Stimulated activated CD4-positive, alpha-beta T cell treated with anti-CD3 and anti-CD28 coated beads, Interleukin-4, amount 100 ng/mL, for 4 hours (primary cell): ENCODE measurements around the gene FKBP5.
"Not testable (repeated sequence)": the region's sequence is repeated elsewhere in the genome, so short reads cannot be mapped to it uniquely, and the experiment has no call there.

ENCODE experiments used
- DNase-seq, 2 experiments: peaks; one replicate each; pipeline ENCODE4 v3.0.0-alpha.2; 2020

Gene FKBP5

DNA sequence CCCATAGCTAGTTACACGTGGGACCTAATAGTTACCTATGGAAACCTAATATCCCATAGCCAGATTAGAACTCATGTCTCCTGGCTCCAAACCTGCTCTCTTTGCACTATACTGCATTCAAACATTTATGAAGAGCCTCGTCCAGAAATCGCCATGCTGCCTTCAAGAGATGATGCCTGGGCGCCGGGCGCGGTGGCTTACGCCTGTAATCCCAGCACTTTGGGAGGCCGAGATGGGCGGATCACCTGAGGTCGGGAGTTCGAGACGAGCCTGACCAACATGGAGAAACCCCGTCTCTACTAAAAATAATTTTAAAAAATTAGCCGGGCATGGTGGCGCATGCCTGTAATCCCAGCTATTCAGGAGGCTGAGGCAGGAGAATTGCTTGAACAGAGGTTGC lies 1.3 kb upstream of the FKBP5 start:
- DNase-seq: not testable (repeated sequence)

DNA sequence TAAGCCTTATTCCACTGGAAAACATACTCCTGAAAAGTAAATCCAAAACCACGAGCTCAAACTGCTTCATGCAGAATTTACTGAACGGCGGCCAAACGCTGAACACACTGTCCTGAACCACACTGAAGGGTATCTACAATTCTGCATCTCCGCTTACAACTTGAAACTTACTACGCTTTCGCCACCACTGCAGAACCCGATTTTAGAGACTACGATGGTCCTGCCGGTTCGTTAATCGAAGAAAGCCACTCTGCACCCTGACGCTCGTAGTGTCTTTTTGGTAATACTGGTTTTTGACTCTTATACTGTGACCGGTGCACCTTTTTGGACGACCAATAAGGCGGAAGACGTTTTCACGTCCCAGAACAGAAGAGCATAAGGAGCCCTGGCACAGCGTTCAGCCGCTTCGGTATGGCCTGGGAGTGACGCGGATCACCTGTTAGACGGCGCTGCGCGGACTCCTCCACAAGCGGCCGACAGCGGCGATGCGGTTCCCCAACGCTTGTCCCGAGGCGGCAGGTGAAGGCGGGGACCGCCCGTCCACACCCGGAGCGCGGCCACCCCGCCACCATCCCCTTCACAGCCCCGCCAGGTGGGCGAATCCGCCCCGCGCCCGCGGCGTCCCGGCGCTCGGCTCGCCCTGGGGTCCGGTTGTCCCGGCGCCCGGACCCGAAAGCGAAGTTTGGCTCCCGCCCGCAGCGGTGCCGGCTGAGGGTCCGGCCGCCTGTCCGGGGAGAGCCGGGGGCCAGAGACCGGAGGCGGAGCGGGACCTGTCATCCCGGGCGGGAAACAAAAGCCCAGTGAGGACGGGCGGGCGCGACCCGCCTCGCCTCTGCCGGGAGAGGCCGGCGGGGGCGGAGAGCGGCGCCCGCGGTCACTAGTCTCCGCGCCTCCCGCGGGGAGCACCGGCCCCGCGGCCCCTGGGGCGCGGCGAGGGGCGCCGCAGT lies 784 bp downstream of the FKBP5 start:
- peak; percentile 42 to 44 for DNase-seq

DNA sequence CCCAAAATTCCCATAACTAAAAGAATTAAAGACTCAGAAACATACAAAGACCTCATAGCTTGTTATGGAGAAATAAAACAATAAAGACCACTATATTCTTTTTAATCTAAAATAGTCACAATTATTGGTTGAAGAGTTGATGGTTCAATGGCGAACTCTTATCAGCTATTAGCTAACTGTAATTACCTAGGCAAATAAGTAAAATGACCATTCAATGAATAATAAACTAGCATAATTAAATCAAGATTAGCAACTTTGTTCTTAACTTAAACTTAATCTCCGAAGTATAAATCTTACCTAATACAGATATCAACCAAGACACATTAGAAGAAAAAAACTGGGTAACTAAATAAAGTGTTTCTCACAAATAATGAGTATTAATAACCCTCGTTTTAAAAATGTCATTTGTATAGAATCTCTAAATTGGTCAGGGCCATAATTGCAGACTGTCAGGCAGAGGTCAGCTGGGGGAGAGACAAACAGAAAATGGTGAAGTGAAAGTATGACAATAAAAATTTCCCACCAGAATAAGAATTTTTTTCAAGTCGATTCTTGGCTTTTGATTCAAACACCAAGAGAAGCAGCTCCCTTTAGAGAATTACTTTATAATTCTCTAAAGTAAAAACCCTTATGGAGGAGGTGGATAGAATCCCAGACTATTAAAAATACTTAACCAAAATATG lies 1.7 kb downstream of the FKBP5 start:
- DNase-seq: no peak

DNA sequence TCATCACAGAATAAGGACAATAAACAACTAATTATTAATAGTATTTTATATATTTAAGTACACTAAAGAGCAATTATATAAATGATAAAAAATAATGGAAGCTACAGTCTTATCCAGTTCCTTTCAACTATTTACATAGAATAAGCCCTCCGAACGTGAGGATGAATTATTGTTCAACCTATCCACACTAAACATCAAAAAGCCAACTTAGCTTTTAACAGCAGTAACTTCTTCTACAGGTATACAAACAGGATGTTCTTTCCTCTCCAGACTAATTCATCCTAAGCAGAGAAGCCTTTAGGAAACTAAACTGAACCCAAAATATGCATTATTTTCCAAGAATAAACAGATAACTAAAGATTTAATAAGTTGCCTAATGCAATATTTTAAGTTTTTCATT lies 2.3 kb downstream of the FKBP5 start:
- no peak for DNase-seq

DNA sequence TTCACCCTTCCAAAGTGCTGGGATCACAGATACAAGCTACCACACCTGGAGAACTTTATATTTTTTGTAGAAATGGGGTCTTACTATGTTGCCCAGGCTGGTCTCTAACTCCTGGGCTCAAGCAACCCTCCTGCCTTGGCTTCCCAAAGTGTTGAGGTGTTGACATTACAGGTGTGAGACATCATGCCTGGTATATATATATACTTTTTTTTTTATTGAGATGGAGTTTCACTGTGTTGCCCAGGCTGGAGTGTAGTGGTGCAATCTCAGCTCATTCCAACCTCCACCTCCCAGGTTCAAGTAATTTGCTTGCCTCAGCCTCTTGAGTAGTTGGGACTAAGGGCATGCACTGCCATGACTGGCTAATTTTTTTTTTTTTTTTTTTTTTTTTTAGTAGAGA lies 5.4 kb downstream of the FKBP5 start:
- DNase-seq: no peak

DNA sequence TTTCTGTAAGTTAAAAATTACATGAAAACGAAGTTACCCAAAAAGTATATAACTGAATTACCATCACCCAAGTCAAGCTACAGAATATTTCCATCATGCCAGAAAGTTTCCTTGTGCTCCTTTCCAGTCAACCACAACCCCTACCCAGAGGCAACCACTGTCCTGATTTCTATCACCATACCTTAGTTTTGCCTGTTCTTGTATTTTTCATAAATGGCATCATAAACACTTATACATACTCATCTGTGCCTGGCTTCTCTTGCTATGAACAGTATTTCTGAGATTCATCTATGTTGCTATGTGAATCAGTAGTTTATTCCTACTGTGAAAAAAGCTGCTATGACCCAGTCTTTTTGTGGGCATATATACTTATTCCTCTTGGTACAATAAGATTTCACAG lies 7.4 kb downstream of the FKBP5 start:
- DNase-seq: no peak

DNA sequence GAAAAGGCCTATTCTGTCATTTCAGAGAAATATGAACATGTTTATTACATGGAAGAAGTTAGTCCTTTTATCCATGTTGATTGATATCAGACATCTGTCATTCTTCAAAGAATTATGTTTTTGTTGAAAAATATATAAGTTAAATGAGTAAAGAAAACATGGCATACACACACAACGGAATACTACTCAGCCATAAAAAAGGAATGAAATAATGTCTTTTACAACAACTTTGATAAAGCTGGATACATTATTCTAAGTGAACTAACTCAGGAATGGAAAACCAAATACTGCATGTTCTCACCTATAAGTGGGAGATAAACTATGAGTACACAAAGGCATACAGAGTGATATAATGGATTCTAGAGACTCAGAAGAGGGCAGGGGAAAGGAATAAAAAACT lies 9.3 kb downstream of the FKBP5 start:
- DNase-seq: no peak

DNA sequence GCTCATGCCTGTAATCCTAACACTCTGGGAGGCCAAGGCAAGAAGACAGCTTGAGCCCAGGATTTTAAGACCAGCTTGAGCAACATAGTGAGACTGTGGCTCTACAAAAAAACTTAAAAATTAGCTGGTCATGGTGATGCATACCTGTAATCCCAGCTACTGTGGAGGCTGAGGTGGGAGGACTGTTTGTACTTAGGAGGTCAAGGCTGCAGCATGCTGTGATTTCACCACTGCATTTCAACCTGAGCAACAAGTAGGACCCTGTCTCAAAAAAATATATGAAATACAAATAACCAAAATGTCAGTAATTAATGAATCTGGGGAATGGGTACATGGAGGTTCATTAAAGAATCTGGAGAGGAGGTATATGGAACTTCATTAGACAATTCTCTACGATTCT lies 9.9 kb downstream of the FKBP5 start:
- DNase-seq: no peak

DNA sequence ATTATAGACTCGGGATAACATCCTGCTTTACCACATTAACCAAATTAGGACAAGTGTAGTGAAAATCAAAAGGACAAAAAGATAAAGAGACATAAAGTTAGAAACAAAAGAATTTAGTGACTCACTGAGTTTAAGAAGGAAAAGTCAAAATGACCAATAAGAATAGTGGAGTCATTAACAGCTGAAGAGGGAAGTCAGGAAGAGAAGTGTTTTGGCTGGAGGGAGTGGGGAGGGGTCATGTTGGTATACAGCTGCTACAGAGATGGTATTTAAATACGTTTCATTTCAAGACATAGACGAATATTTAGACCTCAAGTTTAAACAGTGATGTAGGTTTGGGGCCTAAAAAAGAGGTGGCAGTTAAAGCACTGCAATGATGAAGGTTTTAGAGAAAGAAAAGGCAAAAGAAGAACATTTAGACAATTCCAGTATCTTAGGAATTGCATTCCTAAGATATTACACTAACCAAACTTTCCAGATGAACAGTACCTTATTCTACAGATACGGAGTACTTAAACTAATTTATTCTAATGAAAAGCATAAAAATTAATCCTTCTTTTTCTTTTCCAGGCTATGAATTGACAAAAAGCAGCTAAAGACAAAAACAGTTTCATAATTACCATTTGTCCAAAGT lies 10.6 kb downstream of the FKBP5 start:
- DNase-seq: no peak

DNA sequence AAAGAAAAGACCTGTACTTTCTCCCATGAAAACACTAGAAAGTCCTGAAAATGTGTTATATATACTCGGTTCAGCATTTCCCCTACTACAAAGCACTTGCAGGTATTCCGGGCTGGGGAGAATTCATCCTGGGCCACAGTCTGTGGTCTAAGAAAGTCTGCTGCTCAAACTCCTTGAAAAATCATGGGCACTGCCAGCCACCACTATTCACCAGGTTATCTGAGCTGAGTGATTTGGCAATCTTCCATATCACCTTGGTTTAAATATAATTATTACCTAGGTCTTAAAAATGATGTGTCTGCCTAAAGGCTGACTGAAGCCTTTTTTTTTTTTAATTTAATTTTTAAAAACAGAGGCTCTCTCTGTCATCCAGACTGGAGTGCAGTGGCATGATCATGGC lies 11.3 kb downstream of the FKBP5 start:
- no peak for DNase-seq

DNA sequence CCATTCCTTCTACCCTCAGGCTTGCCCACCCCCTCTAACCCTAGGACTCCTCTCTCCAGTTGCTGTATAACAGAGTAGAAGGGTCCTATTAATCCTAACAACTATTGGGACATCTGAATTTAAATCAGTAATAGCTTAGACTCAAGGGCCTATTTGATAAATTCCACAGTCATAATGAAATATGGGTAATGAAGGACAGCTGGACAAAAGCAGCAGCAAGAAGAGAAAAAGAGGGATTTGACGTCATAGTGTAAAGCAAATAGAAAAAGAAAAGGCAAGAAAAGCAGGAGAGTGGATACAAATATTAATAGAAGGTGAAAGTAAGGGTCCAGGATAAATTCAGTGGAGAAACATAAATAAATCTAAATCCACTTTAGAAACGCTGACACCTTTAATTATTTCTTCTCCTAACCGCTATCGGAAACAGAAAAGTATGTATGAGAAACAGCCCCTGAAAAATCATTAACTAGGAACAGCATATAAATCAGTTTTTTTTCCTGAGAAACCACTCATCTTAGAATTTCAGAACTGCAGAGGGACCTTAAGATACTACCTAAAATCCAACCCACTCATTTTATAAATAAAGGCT lies 12.8 kb downstream of the FKBP5 start:
- DNase-seq: no peak

DNA sequence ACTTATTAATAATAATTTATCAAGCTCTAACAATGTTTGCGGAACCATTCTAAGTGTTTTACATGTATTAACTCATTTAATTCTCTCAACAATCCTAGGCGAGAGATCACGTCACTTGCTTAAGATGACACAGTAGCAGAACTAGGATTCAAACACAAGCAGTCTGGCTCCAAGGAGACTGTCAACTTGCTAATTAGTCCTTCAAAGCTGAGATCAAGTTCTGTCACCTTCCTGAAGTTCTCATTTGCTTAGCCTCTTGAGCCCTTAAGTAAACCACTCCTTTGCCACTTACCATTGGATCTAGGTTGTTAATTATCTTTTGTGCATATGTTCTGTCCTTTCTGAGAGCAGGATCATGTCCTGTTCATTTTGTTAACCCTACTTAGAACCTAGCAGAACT lies 14.1 kb downstream of the FKBP5 start:
- DNase-seq: no peak

DNA sequence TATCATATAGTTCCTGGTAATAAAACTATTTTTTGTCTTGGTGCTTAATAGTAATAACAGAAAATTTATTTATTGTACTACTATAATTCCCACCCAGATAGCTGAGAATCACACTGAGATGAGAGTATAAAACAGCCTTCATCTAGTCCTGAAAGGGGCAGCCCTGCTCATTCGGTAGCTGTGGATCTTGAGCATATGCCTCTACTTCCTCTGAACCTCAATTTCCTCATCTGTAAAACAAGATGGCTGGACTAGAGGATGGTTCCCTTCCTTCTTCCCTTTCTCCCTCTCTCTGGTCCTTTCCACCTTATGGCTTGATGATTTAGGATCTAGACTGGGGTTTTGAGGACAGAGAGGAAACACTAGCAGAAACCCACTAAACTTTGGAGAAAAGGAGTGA lies 15.0 kb downstream of the FKBP5 start:
- DNase-seq: no peak

DNA sequence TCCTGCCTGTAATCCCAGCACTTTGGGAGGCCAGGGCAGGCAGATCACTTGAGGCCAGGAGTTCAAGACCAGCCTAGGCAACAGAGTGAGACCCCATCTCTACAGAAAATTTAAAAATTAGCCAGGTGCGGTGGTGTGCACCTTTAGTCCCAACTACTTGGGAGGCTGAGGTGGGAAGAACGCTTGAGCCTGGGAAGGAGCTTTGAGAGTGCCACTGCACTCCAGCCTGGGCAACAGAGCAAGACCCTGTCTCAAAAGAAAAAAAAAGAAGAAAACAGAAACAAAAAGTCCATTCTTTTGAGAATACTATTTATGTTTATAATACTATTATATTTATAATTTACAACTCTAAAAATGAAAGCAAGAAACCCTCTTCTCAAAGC lies 15.4 kb downstream of the FKBP5 start:
- DNase-seq: not testable (repeated sequence)

DNA sequence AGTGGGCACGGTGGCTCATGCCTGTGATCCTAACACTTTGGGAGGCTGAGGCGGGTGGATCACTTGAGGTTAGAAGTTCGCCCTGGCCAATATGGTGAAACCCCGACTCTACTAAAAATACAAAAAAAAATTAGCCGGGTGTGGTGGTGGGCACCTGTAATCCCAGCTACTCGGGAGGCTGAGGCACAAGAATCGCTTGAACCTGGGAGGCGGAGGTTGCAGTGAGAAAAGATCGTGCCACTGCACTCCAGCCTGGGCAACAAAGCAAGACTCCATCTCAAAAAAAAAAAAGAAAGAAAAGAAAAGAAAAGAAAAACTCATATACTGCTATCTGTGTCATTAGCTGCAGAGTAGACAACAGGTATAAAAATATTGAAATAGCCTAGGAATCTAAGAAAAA lies 18.3 kb downstream of the FKBP5 start:
- not testable (repeated sequence) for DNase-seq

DNA sequence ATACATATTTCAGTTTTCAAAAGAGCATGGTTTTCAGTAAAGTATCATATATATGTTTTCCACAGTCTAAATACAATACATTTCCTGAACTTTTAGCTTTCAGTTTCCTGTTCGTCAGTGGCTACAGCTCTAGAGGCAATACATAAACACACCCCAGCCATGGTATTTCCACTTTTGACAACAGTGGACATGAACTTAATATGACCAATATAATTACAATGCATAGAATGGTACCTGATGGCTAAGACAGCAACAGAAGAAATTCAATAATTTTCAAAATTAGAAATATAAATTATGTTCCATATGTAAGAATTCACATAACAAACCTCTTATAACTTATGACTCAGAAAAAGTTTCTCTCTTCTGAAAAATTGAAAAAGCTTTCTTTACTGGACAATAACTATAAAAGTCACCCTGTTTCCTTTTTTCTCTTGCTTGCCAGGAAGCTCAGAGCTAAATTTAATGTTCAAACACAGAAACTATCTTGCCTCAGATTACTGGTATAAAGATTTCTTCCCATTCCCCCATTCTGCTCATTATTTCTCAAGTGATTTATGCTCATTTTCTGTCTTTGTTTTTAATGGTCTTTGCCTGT lies 19.2 kb downstream of the FKBP5 start:
- DNase-seq: no peak

DNA sequence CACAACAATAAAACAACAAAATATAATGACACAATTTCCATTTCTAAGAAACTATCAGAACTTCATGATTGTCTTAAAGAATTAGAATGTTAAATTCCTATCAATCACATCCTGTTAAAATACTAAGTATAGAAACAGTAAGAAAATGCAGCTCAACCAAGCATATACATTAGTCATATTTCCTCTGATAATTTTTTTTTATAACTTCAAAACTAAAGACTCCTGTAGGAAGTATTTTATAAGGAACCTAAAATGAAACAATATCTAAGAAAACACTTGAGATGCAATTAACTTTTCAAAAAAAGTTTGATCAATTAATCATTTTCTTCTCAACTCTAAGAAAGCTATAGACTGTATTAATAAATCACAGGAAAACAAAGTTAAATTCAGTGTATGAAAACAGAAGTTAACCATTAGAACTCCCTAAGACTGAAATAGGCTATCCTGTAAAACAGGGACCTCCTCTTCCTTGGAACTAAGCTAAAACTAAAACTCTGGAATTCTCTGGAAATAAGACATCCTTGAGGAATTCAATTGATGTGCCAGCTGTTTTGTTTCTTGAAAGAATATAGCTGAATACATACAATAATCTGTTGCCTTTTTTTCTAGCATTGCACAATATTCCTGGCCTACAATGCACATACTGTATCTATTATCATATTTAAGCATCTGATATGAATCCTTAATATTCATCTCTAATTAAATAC lies 19.8 kb downstream of the FKBP5 start:
- DNase-seq: no peak

DNA sequence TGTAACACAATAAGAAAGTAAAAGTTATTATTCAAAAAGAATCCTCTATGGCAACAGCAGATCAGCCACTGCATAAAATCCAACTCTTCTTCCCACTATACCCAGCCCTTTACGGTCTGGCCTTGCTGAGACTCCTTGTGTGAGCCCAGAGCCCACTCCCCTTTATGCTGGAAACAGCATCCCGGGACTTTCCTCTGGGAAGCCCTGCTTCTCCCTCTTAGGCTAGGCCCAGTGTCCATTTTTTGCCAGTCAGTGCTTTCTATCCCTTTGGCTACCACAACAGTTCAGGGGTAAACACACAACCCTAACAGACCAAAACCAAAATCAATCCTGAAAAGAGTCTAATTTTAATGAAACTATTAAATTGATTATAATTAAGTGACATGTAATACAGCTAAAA lies 20.6 kb downstream of the FKBP5 start:
- DNase-seq: no peak

DNA sequence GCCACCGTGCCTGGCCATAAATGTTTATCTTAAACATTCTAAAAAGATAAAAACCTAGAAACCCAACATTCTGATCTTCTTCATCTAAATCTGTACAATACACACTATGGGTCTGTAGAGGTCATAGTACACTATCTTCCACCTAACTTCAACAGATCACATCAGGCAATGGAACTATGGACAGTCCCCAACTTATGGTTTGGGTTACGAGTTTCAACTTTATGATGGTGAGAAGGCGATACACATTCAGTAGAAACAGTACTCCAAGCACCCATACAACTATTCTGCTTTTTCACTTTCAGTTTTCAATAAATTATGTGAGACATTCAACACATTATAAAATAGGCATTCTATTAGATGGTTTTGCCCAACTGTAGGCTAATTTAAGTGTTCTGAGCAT lies 23.1 kb downstream of the FKBP5 start:
- DNase-seq: no peak

DNA sequence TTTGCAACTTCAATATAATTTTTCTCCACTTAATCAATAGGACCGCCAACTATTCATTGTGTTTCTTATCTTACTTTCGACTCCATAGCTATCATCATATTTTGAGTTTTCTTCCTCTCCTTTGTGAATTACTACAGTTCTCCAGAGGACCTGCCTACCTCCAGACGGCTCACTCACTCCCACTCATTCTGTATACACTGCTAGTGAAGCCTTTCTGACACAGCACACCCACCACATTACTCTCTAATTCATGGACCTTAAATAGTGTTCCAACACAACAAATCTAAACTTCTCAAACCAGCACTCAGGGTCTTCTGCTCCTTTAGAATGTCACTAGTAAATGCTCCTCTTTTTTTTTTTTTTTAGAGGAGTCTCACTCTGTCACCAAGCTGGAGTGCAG lies 23.8 kb downstream of the FKBP5 start:
- peak in 1 of 2 experiments; percentile 37 for DNase-seq

DNA sequence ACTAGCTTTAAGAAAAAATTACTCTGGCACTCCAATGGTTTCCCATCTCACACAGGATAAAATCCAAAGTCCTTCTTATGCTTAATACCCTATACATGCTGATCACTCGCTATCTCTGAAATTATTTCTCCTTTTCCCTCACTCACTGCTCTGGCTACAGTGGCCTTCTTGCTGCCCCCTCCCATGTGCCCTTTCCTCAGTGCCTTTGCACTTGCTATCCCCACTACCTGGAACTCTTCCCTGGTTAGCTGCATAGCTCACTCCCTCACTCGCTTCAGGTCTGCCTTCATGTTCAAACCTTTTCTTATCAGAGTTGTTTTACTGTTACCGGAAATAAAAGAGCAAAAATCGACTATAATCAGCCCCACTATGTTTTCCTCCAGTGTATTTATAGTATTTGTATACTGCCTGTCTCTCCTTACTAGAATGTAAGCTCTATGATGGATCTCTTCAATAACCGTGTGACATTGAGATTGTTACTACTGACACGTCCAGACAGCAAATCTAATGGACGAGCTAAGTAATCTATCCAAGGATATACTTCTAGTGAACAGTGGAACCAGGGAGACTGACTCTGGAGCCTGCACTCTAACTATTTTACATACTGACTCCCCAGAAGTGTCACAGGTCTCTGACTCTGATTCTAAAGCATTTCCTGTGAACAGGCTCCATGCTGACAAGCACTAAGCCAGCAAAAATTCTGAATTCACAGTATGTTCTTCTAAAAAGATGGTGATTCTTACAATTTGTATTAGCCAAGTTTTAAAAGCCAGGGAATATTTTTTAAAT lies 25.1 kb downstream of the FKBP5 start:
- DNase-seq: no peak

DNA sequence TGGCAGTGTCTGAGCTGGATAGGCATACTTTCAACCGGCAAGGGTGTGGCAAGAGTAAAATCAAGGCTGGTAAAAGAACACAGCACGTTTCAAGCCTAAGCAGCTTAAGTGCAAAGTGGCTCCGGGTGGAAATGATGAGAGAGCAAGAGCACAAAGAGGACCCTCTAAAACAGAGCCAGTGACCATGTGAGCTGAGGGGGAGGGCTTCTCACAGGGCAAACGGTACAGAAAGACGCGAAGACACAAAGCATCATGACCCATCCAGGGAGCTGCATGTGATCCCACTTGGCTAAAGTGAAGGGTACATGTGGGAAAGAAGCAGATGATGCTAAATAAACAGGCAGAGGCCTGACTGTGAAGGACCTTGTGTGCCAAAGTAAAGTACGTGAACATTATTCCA lies 25.7 kb downstream of the FKBP5 start:
- DNase-seq: no peak
